GM12891 (cell line): ENCODE data around the gene MTMR12.

Source experiments
- POLR2A ChIP-seq: IDR thresholded peaks from 2 replicates; pipeline ENCODE4 v1.6.1; 2011; ENCODE audit warnings: low read depth, low read length, control low read depth
- POLR2AphosphoS5 ChIP-seq: IDR thresholded peaks from 2 replicates; pipeline ENCODE4 v1.6.1; 2011; ENCODE audit warnings: low read depth, low read length, control low read depth

DNA sequence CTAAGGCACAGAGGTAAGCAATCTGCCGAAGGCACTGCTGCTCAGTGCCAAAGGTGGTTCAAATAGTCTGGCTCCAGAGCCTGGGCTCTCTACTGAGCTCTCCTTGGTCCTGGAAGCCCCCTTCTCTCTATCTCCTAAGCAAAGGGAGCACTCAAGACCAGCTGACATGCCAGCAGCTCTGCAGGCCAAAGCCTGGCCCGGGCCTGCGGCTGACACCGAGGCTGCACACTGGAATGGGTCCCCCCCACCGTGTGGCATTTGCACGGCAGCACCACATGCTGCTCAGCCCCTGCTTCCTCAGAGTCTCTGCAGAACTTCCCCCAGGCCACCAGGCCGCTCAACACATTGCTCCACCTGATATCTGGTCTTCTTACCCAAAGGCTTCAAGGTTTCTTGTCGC, 80.8 kb downstream of the MTMR12 start:
- TF ChIP-seq POLR2A (no peak), POLR2AphosphoS5 (no peak)
